GM23248 (cell line): Measurements from ENCODE around the gene DLG4. TPM values are rescaled to one million over a fixed set of nuclear protein-coding genes. Genes with fewer than 3 reads are reported as not detected.
A peak's percentile ranks its signal among the peaks of the same experiment; 100 is the strongest.

Source experiments
- DNase-seq: peaks from one replicate; pipeline ENCODE4 v3.0.0-alpha.2; 2015
- H2AFZ ChIP-seq: fragments of 200-600 bp; sonication (generic); 2 replicates; pipeline ENCODE4 v1.6.1; 2016; ENCODE audit warnings: antibody characterized with exemption
- H3F3A ChIP-seq: fragments of 200-600 bp; sonication (generic); 2 replicates; pipeline ENCODE4 v1.6.1; 2016; ENCODE audit warnings: mild to moderate bottlenecking, antibody characterized with exemption, mixed run types; ENCODE audit not compliant: insufficient read depth
- H3K27ac ChIP-seq: fragments of 200-600 bp; sonication (generic); 2 replicates; pipeline ENCODE4 v1.5.1; 2016; ENCODE audit warnings: mild to moderate bottlenecking
- H3K27me3 ChIP-seq: fragments of 200-600 bp; sonication (generic); replicated peaks from 2 replicates; pipeline ENCODE4 v1.6.1; 2016; ENCODE audit warnings: mild to moderate bottlenecking; ENCODE audit not compliant: insufficient read depth
- H3K36me3 ChIP-seq: fragments of 200-600 bp; sonication (generic); 2 replicates; pipeline ENCODE4 v1.6.1; 2016; ENCODE audit warnings: low read depth, mild to moderate bottlenecking
- H3K4me1 ChIP-seq: fragments of 200-600 bp; sonication (generic); 2 replicates; pipeline ENCODE4 v1.6.1; 2016; ENCODE audit warnings: mild to moderate bottlenecking; ENCODE audit not compliant: insufficient read depth
- H3K4me2 ChIP-seq: fragments of 200-600 bp; sonication (generic); one replicate; pipeline ENCODE4 v1.6.1; 2016; ENCODE audit warnings: mild to moderate bottlenecking; ENCODE audit not compliant: unreplicated experiment
- H3K4me3 ChIP-seq: fragments of 200-600 bp; sonication (generic); 2 replicates; pipeline ENCODE4 v1.5.1; 2016; ENCODE audit warnings: mild to moderate bottlenecking
- H3K79me2 ChIP-seq: fragments of 200-600 bp; sonication (generic); 2 replicates; pipeline ENCODE4 v1.6.1; 2016; ENCODE audit warnings: mild to moderate bottlenecking; ENCODE audit not compliant: insufficient read depth
- H3K9ac ChIP-seq: fragments of 200-600 bp; sonication (generic); 2 replicates; pipeline ENCODE4 v1.6.1; 2016; ENCODE audit warnings: mild to moderate bottlenecking
- H3K9me2 ChIP-seq: fragments of 200-600 bp; sonication (generic); 2 replicates; pipeline ENCODE4 v1.6.1; 2016; ENCODE audit warnings: mixed run types, mild to moderate bottlenecking, moderate library complexity; ENCODE audit not compliant: insufficient read depth
- H3K9me3 ChIP-seq: fragments of 200-600 bp; sonication (generic); one replicate; pipeline ENCODE4 v1.6.1; 2017; ENCODE audit warnings: low read depth
- H4K20me1 ChIP-seq: fragments of 200-600 bp; sonication (generic); 2 replicates; pipeline ENCODE4 v1.6.0; 2016; ENCODE audit not compliant: insufficient read depth
- EZH2 ChIP-seq: fragments of 200-600 bp; sonication (generic); IDR thresholded peaks from 2 replicates; pipeline ENCODE4 v1.6.1; 2018; ENCODE audit warnings: antibody characterized with exemption, mild to moderate bottlenecking; ENCODE audit not compliant: insufficient read depth, poor library complexity, severe bottlenecking
- EZH2phosphoT487 ChIP-seq: fragments of 200-600 bp; sonication (generic); IDR thresholded peaks from 2 replicates; pipeline ENCODE4 v1.6.1; 2018; ENCODE audit warnings: antibody characterized with exemption, moderate library complexity, mild to moderate bottlenecking, low read depth; ENCODE audit not compliant: insufficient read depth
- WGBS, 2 experiments: methylation state at CpG; one replicate each; pipeline ENCODE4 v1.1.6; 2015 to 2017; ENCODE audit warnings: low lambda C conversion rate in 2 of 2, low coverage in 1 of 2; ENCODE audit errors: missing lambda C conversion rate in 2 of 2; 5-methylcytosine and 5-hydroxymethylcytosine counted together
- in situ Hi-C: fragments of 300-500 bp; cut with MboI; formaldehyde crosslinking; loops from 2 replicates; pipeline ENCODE4 v1.15.0; 2020
- polyA plus RNA-seq: library from polyadenylated mRNA; unstranded; fragments of >200 nt; fragmentation: Nextera tagmentation; extraction: Ambion mirVana; gene quantifications from 2 replicates; pipeline ENCODE4 v1.2.1, GENCODE V29; 2016
- total RNA-seq: library from RNA; depleted of rRNA; stranded (reverse); fragments of >200 nt; shearing (Covaris generic); gene quantifications from 2 replicates; pipeline ENCODE4 v1.2.3, GENCODE V29; 2014

DLG4 gene
- total and polyA plus RNA-seq, 2 experiments from 2014 or later, result 1.3 to 13.1 TPM

GRCh38 chr17:7241783-7242716, 22.4 kb upstream of the DLG4 start, which contains the start of gene GABARAP:
Gene GABARAP (minus strand): TSS chr17:7242449. CDS start chr17:7242330, 119 bp downstream.
- 1% methylated on average over 43 to 62 of the region's 62 CpGs for WGBS, 2 experiments
- peak within 1 kb of the TSS; percentile 82 for H2AFZ ChIP-seq
- H3K9me2 ChIP-seq, result no peaks in the 10 kb centered on the region
- in situ Hi-C loops, result no loop called here
- peak within 1 kb of the TSS; percentile 99 for H3K9ac ChIP-seq
- peaks cover 41% of the 10 kb centered on the region for H3F3A ChIP-seq
- peak within 1 kb of the TSS; percentile 97 for H3K4me3 ChIP-seq
- no peaks in the 10 kb centered on the region for H4K20me1 ChIP-seq
- H3K79me2 ChIP-seq, result peaks cover 69% of the 10 kb centered on the region
- peak within 1 kb of the TSS; percentile 100 for H3K4me2 ChIP-seq
- TF ChIP-seq EZH2phosphoT487 (no peak), EZH2 (no peak)
- H3K36me3 ChIP-seq, result peaks cover 23% of the 10 kb centered on the region
- peaks cover 19% of the 10 kb centered on the region for H3K4me1 ChIP-seq
- peak within 1 kb of the TSS; percentile 99 for H3K27ac ChIP-seq
- DNase-seq, result peak; percentile 96
- no peaks in the 10 kb centered on the region for H3K27me3 ChIP-seq
- H3K9me3 ChIP-seq, result no peaks in the 10 kb centered on the region

- WGBS, 2 experiments, result 16 to 22% methylated on average over 9 of the region's 9 CpGs
- H3K9me2 ChIP-seq, result no peaks in the 10 kb centered on the region
- peaks cover 19% of the 10 kb centered on the region for H3K4me1 ChIP-seq
- H3K4me2 ChIP-seq, result peak overlapping the region; percentile 100
- no peak overlapping the region for H2AFZ ChIP-seq
- H3K9me3 ChIP-seq, result no peaks in the 10 kb centered on the region
- H3F3A ChIP-seq, result peaks cover 47% of the 10 kb centered on the region
- H3K27me3 ChIP-seq, result no peaks in the 10 kb centered on the region
- no peak for TF ChIP-seq EZH2
- peak overlapping the region; percentile 99 for H3K9ac ChIP-seq
- peak overlapping the region; percentile 99 for H3K27ac ChIP-seq
- peaks cover 23% of the 10 kb centered on the region for H3K36me3 ChIP-seq
- DNase-seq, result peak; percentile 45
- peak overlapping the region; percentile 97 for H3K4me3 ChIP-seq
- no peaks in the 10 kb centered on the region for H4K20me1 ChIP-seq
- H3K79me2 ChIP-seq, result peaks cover 69% of the 10 kb centered on the region
- in situ Hi-C loops, result no loop called here
Measured at GRCh38 chr17:7241090-7241733, 21.6 kb upstream of the DLG4 start.

- DNase-seq, result no peak
Measured at GRCh38 chr17:7240375-7240774, 20.7 kb upstream of the DLG4 start.

More at GRCh38 chr17:7240375-7240774, 20.7 kb upstream of the DLG4 start:
- no peaks in the 10 kb centered on the region for H4K20me1 ChIP-seq
- 59 to 61% methylated on average over 4 of the region's 4 CpGs for WGBS, 2 experiments
- peaks cover 24% of the 10 kb centered on the region for H3K4me1 ChIP-seq
- H3K27me3 ChIP-seq, result no peaks in the 10 kb centered on the region
- peaks cover 56% of the 10 kb centered on the region for H3F3A ChIP-seq
- H3K9me2 ChIP-seq, result no peaks in the 10 kb centered on the region
- H3K4me2 ChIP-seq, result peak overlapping the region; percentile 100
- peak overlapping the region; percentile 97 for H3K4me3 ChIP-seq
- no peak overlapping the region for H2AFZ ChIP-seq
- peak overlapping the region; percentile 99 for H3K27ac ChIP-seq
- peaks cover 18% of the 10 kb centered on the region for H3K36me3 ChIP-seq
- no peaks in the 10 kb centered on the region for H3K9me3 ChIP-seq
- H3K9ac ChIP-seq, result peak overlapping the region; percentile 99
- TF ChIP-seq EZH2 (no peak), EZH2phosphoT487 (no peak)
- in situ Hi-C loops, result no loop called here
- H3K79me2 ChIP-seq, result peaks cover 70% of the 10 kb centered on the region
